Amygdala (tissue), 56 donors: ENCODE measurements around the gene ZYG11B.
"Not testable (repeated sequence)": the region's sequence is repeated elsewhere in the genome, so short reads cannot be mapped to it uniquely, and the experiment has no call there.

Experiments
- DNase-seq, 56 donors: peaks; one replicate each; lab custom pipeline; 2025; lab: John Stamatoyannopoulos, UW

The ZYG11B gene

DNA sequence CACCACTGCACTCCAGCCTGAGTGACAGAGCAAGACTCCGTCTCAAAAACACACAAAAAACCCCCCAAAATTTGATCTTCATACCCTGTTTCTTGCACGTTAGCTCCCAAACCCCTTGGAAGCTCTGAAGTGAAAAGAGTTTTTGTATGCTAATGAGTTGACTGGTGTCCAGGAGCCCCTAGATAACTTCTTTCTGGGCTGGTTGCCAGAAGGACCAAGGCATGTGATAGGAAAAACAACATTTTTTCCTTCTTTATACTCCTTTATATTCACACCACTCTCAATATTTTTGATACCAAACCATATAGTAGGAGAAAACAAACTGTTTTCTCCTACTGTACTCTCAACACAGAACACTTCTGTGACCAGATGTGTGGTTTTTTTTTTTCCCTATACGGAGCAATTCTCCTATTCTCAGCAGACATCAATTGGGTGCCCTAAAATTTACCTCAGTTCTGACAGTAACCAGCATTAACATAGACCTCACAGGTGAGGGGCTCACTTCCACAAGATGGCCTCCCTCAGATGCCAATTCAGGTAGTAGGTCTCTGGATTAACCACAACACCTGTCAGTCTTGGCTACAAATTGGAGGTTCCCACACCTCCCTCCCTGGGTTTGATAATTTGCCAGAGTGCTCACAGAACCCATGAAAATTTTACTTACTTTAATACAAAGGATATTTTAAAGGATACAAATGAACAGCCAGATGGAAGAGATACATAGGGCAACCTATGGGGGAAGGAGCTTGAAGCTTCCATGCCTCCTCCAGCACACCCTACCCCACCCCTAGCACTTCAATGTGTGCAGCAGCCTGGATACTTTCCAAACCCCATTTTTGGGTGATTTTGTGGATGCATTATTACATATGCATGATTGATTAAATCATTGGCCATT is 25.6 kb downstream of the ZYG11B start:
- peak in 2 of 56 donors; percentile 15 to 43 for DNase-seq

DNA sequence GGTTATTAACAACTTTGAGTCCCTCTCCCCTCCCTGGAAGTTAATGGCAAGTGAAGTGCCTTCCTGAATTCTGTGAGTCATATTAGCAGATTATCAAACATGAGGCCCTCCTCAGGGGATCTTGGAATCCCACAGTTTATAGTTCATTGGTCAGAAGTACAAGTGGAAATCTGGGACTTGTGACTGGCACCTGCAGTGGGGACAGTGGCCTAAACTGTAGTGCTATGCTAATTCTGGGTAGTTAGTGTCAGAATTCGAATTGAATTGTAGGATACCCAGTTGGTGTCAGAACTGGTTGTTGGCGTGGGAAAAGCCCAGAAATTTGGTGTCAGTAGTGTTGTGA is 26.2 kb downstream of the ZYG11B start:
- no peak for DNase-seq

DNA sequence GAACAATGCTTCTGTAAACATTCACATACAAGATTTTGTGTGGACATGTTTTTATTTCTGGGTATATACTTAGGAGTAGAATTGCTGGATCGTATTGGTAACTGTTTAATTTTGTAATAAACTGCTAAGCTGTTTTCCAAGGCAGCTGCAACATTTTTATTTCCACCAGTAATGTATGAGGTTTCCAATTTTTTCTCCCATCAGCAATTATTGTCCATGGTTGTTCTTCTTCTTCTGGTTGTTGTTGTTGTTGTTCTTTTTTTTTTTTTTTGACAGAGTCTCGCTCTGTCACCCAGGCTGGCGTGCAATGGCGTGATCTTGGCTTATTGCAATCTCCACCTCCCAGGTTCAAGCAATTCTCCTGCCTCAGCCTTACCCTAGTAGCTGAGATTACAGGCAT is 26.9 kb downstream of the ZYG11B start:
- DNase-seq, result no peak

DNA sequence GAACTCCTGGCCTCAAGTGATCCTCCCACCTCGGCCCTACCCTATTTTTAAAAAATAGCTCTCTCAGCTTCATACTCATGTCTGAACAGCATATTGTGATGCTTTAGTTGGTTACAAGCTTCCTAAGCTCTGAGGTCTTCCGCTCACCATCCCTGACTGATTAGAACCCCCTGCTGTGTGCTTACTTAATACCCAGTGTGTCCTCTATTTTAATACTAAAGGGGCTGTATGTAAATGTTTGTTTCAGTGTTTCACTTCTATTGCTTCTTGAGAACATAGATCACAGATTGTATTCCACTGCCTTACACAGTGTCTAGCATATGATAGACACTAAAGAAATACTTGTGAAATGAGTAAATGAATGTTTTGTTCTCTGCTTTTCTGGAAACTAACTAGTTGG is 29.8 kb downstream of the ZYG11B start:
- DNase-seq, result no peak

DNA sequence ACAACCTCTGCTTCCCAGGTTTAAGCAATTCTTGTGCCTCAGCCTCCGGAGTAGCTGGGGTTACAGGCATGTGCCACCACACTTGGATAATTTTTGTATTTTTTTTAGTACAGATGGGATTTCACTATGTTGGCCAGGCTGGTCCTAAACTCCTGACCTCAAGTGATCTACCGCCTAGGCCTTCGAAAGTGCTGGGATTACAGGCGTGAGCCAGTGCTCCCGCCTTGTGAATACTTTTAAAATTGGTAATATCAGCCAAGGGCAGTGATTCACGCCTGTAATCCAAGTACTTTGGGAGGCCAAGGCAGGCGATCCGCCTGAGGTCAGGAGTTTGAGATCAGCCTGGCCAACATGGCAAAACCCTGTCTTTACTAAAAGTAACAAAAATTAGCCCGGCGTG is 33.7 kb downstream of the ZYG11B start:
- no peak for DNase-seq

DNA sequence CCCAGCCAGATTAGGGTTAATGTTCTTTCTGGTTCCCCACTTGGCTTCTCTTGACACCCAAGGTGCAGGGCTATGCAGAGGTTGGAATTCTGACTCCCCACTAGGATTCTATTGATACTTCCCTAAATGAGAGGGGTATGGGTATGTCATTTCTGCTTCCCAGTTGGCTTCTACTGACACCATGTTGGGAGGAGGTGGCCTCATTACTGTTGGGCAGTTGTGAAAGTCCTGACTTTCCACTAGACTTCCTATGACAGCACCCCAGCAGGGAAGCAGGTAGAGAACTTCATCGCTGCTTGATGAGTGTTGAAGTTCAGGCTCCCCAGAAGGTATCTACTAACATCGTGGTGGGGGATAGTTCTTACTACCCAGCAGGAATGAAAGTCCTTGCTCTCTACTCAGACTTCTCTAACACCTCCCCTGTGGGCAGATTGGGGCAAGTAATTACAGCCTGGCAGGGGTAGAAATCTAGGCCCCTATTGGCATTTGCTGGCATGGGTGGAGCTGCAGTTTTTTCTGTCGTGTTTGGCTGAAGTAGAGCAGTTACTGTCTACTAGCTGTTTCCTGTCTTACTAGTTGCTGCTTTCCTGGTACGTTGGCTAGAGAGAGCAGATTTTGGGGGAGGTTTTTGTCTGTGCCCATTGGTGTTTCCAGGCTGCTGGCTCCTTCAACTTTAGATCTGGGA is 41.5 kb downstream of the ZYG11B start:
- no peak for DNase-seq

DNA sequence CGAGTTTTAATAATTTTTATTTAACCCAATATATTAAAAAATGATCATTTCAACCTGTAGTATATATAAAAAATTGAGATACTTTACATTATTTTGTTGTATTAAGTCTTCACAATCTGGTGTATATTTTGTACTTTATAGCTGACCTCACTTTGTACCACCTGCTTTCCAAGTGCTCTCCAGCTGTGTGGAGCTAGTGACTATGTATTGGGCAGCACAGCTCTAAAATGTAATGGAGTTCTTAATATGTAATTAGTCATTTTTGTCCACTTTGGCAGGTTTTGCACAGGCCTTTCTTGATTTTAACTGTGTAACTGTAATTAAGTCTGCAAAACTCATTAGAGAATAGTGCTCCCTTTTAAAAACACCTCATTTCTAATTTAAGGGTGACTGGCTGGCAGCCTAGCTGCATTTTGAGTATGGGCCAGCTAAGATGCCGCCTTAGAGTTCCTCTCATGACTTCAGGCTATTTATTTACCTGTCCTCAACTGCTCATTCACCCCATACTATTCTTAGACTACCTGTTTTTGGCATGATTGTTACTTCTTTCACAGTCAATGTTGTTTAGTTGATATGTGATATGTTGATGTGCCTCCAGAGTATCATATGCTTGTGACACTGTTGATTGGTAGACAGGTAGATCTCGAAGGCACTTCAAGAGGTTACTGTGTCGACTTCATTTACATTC is 43.2 kb downstream of the ZYG11B start:
- no peak for DNase-seq

DNA sequence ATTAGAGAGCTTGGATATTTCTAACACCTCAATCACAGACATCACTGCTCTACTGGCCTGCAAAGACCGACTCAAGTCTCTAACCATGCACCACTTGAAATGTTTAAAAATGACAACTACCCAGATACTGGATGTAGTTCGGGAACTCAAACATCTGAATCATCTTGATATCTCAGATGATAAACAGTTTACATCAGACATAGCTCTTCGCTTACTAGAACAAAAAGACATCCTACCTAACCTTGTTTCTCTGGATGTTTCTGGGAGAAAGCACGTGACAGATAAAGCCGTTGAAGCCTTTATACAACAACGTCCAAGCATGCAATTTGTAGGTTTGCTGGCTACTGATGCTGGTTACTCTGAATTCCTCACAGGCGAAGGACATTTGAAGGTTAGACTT is 45.1 kb downstream of the ZYG11B start:
- DNase-seq, result no peak

DNA sequence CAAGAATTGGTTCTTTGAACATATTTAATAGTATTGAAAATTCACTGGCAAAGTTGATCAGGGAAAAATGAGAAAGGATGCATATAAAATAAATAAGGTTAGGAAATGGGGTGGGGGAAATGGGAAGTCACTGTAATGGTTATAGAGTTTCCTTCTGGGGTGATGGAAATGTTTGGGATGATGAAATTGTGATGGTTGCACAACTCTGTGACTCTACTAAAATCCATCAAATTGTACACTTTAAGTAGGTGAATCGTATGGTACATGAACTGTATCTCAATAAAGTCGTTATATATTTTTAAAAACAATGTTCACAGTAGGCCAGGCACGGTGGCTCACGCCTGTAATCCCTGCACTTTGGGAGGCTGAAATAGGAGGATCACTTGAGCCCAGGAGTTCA is 59.9 kb downstream of the ZYG11B start:
- no peak for DNase-seq

DNA sequence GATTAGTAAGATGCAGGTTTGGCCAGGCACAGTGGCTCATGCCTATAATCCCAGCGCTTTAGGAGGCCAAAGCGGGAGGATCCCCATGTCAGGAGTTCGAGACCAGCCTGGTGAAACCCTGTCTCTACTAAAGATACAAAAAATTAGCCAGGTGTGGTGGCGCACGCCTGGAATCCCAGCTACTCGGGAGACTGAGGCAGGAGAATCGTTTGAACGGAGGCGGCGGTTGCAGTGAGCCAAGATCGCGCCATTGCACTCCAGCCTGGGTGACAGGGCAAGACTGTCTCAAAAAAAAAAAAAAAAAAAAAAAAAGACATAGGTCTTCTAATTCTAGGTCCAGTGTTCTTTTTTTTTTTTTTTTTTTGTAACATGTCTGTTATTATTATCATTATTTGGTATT is 64.2 kb downstream of the ZYG11B start:
- DNase-seq, result not testable (repeated sequence)

DNA sequence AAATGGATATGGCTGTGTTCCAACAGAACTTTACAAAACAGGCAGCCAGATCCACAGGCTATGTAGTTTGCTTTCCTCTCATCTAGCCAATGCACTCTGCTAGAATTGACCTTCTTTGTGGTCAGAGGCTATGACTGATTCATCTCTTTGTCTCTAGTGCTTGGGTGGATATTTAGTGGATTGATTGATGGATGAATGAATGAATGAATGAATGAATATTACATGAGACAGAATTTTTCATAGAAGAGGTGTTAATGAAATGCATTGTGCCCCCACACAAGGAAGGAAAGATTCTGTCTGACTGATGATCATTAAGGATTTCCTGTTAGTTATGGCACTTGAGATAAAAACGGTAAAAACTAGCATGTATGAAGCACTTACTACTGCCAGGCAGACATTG is 65.8 kb downstream of the ZYG11B start:
- no peak for DNase-seq

DNA sequence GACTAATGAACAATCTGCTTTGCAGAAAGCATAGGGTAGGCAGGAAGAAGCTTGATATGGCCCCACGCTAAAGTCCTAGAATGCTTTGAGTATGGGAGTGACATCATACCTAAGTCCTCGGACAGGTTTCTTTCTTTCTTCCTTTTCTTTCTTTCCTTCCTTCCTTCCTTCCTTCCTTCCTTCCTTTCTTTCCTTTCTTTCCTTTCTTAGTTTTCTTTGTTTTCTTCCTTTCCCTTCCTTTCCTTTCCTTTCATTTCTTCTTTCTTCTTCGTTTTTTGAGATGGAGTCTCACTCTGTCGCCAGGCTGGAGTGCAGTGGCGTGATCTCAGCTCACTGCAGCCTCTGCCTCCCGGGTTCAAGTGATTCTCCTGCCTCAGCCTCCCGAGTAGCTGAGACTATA is 67.5 kb downstream of the ZYG11B start:
- not testable (repeated sequence) for DNase-seq

DNA sequence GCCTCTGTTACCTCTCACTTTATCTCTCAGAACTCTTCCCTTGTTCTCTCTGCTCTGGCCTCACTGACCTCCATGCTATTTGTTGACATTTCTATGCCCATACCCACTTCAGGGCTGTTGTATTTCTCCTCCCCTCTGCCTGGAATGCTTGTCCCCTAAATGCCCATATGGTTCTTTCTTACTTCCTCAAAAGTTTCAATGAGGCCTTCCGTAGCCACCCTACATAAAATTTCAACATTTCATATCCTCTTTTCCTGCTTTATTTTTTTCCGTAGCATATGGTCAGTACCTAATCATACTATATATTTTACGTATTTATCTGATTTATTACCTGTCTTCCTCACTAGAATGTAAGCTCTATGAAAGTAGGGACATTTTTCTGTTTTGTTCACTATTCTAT is 69.2 kb downstream of the ZYG11B start:
- DNase-seq, result no peak

DNA sequence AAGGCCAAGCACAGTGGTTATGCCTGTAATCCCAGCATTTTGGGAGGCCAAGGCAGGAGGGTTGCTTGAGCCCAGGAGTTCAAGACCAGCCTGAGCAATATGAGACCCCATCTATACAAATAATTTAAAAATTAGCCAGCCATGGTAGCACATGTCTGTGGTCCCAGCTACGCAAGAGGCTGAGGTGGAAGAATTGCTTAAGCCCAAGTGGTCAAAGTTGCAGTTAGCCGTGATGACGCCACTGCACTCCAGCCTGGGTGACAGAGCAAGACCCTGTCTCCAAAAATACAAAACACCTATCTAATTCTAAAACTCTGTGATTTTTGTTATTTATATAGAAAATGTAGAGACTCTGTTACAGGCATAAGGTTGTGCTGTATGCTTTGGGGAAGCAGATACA is 72.1 kb downstream of the ZYG11B start:
- no peak for DNase-seq

DNA sequence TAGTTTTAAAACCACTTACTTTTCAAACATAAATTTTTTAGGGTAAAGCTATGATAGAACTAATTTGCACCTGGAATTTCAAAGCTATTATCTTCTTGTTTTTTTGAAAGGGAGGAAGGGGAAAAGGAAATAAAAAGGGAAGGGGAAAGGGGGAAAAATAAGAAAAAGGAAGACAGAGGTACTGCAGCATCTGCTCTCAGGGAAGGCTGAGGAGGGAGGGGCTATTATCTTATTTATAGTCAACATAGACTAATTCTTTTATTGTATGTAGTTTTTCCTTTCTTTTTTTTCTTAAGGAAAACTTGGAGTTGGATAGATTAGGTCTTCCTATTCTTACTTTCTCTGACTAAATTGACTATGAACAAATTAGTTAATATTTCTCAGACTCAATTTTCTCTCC is 74.8 kb downstream of the ZYG11B start:
- DNase-seq, result no peak

DNA sequence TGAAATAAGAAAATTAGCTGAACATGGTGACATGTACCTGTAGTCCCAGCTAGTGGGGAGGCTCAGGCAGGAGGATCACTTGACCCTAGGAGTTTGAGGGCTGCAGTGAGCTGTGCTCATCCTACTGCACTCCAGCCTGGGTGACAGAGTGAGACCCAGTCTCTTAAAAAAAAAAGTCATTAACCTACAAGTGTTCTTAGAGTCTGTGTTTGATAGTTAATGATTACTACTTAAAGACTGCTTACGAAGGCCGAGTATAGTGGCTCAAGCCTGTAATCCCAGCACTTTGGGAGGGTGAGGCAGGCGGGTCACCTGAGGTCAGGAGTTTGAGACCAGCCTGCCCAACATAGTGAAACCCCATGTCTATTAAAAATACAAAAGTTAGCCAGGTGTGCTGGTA is 77.8 kb downstream of the ZYG11B start:
- DNase-seq, result not testable (repeated sequence)

DNA sequence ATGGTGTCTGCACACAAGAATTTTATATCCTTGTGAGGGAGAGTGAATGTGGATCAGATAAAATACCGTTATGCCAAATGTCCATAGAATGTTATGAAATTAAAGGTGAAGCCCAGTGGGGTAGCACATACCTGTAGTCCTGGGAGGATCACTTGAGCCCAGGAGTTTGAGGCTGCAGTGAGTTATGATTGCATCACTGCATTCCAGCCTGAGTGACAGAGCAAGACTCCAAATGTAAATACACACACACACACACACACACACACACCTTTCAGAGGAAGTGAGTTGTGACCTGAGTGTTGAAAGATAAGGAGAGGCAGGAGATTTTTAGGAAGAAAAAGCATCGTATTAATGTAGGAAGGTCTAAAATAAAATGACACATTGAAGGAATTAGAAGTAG is 88.2 kb downstream of the ZYG11B start:
- DNase-seq, result no peak

DNA sequence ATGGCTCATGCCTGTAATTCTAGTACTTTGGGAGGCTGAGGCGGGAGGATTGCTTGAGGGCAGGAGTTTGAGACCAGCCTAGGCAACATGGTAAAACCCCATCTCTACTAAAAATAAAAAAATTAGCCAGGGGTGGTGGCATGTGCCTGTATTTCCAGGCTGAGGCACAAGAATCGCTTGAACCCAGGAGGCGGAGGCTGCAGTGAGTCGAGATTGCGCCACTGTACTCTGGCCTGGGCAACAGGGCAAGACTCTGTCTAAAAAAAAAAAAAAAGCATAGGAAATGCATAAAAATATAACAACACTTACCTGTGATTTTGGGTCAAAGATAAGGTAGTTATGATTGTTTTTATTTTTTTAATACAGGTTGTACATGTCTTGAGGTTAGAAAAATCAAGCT is 94.6 kb downstream of the ZYG11B start:
- DNase-seq, result not testable (repeated sequence)

DNA sequence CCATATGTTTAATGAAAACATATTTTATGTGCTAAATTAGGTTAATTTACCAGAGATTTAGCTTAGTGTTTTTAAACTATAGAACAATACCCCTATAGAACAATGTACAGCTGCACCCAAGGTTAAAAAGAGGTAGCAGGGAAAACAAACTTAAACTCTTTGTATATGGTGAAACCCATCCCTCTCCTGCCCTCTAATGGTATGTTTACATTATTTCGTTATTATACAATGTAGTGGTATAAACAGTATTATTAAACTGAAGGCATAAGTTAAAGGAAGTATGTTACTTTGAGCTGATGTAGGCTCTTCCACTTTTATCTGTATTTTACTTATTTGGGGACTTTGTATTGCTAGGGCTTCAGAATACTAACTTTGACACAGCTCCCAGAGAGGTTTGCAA is 99.6 kb downstream of the ZYG11B start:
- DNase-seq, result no peak

DNA sequence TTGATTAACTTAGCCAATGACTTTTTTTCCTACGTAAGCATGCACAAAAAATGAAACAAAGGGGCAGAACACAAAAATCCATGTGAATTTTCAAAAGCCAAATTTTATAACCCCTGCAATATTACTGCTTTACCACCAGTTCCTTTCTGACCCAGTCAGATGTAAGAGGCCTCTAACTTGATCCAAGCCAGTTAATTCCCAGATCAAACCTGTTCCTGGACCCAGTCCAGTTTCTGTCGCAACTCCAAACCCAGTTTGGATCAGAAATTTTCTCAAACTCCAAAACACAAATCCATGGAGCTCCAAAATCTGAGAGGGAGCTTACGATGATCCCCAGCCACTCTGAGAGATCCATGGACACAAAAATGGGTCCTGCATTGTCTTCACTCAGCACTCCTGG is 108.5 kb downstream of the ZYG11B start:
- no peak for DNase-seq

DNA sequence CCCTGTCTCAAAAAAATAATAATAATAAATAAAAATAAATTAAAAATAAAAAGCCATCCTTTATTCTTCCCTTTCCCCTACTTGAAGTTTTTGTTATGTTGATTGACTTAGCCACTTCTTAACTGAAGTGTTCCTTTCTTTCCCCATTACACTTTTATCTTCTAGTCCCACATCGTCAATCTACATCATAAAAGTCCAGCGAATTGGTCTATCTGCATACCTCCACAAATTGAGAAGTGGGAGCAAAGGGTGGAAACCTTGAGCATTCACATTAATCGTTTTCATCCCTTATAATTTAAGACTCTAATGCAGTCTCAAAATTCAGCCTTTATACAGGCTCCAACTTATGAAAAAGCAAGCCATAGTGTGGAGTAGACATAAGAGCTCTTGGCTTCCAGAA is 109.8 kb downstream of the ZYG11B start:
- DNase-seq, result no peak

DNA sequence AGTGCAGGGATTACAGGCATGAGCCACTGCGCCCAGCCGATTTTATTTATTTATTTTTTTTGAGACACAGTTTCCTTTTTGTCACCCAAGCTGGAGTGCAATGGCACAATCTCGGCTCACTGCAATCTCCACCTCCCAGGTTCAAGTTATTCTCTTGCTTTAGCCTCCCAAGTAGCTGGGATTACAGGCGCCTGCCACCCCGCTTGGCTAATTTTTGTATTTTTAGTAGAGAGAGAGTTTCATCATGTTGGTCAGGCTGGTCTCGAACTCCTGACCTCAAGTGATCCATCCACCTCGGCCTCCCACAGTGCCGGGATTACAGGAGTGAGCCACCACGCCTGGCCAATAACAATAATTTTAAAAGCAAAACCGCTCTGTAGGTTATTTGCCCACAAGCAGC is 112.9 kb downstream of the ZYG11B start:
- not testable (repeated sequence) for DNase-seq
